Astrocyte of the cerebellum (primary cell): ENCODE measurements around the gene CCSAP.

Experiments
- DNase-seq: peaks from one replicate; pipeline ENCODE4 v3.0.0-alpha.2; 2011; ENCODE audit warnings: low read depth
- H3K4me3 ChIP-seq: 2 replicates; pipeline ENCODE4 v1.5.1; 2011; ENCODE audit warnings: mild to moderate bottlenecking, low read depth, low read length, moderate library complexity
- in situ Hi-C: cut with HindIII; loops from 2 replicates; pipeline ENCODE4 v1.10.0; 2017; ENCODE audit warnings: low sequenced_read_pairs
- TF ChIP-seq, protein P1 (sequence below): IDR thresholded peaks from 2 replicates; pipeline ENCODE4 v1.5.1; 2012; ENCODE audit warnings: low read length, low read depth, moderate library complexity, mild to moderate bottlenecking; ENCODE audit errors: missing control alignments

Gene CCSAP

DNA sequence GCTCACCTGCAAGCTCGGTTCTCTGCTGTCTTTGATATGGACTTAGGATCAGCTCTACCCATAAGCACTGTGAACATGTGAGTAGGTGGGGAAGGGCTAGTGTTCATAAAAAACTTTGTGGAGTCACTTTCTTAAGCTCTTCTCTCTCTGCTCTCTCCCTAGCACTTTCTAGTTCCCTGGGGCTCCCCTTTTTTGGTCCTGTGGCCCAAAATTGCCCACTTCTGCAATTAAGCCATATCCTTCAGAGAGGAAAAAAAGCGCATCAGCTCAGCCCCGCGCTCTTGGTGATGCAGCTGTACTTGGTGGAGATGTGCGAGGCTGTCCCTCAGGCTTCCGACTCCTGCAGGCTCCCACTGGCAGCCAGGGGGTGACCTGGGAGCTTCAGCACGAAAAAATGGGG is 23.4 kb downstream of the CCSAP start:
- H3K4me3 ChIP-seq: no peak overlapping the region
- in situ Hi-C loops: no loop called here
- TF ChIP-seq, protein P1, sequence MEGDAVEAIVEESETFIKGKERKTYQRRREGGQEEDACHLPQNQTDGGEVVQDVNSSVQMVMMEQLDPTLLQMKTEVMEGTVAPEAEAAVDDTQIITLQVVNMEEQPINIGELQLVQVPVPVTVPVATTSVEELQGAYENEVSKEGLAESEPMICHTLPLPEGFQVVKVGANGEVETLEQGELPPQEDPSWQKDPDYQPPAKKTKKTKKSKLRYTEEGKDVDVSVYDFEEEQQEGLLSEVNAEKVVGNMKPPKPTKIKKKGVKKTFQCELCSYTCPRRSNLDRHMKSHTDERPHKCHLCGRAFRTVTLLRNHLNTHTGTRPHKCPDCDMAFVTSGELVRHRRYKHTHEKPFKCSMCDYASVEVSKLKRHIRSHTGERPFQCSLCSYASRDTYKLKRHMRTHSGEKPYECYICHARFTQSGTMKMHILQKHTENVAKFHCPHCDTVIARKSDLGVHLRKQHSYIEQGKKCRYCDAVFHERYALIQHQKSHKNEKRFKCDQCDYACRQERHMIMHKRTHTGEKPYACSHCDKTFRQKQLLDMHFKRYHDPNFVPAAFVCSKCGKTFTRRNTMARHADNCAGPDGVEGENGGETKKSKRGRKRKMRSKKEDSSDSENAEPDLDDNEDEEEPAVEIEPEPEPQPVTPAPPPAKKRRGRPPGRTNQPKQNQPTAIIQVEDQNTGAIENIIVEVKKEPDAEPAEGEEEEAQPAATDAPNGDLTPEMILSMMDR: no peak
- DNase-seq: no peak

DNA sequence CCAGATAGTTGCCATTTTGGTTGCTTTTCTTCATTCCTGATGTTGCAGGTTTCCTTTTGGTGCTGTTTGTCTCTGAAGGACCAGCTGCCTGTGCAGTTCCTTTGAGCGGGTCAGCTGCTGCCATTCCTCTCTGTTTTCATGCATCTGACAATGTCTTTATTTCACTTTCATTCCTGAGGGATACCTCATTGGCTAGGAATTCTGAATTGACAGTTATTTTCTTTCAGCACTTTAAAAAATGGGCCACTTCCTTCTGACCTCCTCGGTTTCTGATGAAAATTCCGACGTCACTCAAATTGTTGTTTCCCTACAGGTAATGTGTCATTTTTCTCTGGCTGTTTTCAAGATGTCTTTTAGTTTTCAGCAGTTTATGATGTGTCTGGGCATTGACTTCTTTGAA is 24.8 kb downstream of the CCSAP start:
- no peak for DNase-seq
- in situ Hi-C loops: no loop called here
- no peak overlapping the region for H3K4me3 ChIP-seq
- TF ChIP-seq, protein P1: no peak

DNA sequence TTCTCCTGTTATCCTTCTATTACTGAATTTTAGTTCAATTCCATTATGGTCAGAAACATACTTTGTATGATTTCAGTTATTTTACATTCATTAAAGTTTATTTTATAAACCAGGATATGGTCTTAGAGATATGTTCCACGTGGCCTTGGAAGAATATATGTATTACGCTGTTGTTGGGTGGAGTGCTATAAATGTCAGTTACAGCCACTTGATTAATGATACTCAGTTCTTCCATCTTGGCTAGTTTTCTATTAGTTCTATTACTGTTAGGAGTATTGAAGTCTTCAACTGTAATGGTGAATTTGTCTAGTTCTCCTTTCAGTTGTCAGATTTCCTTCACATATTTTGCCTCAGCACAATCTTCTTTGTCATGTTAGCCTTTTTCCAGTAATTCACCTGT is 26.7 kb downstream of the CCSAP start:
- in situ Hi-C loops: no loop called here
- no peak overlapping the region for H3K4me3 ChIP-seq
- TF ChIP-seq, protein P1: no peak
- no peak for DNase-seq

- in situ Hi-C loops: no loop called here
- TF ChIP-seq, protein P1: no peak
- DNase-seq: no peak
- no peak overlapping the region for H3K4me3 ChIP-seq
Measured at GRCh38 chr1:229310833-229311232, 32.0 kb downstream of the CCSAP start.

GRCh38 chr1:229309684-229310083 is 33.2 kb downstream of the CCSAP start:
- TF ChIP-seq, protein P1: no peak
- no peak for DNase-seq
- H3K4me3 ChIP-seq: no peak overlapping the region
- in situ Hi-C loops: no loop called here

GRCh38 chr1:229309074-229309473 is 33.8 kb downstream of the CCSAP start:
- in situ Hi-C loops: no loop called here
- H3K4me3 ChIP-seq: no peak overlapping the region
- DNase-seq: no peak
- TF ChIP-seq, protein P1: no peak

DNA sequence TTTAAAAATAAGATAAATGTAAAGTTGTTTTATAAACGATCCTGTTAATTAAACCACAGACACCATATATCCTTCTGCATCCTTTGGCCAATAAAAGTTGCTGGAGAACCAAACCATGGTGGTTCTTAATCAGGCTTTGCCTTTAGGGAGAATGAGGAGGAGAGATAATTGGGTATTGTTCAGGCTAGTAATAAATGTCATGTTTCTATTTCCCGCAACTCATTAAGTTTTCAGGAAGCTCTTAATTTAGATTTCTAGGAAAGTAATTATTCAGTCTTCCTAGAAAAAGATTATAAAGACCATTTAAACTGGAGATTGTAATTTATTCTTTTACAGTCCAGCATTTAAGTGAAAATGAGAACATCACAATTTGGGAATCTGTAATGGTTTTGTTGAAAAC is 37.5 kb downstream of the CCSAP start:
- no peak for DNase-seq
- no peak overlapping the region for H3K4me3 ChIP-seq
- in situ Hi-C loops: no loop called here
- TF ChIP-seq, protein P1: no peak
